HCT116 (cell line): ENCODE results near the gene MAML2. TPM values are rescaled to one million over a fixed set of nuclear protein-coding genes. Genes with fewer than 3 reads are reported as not detected.

Source experiments
- ATAC-seq: fragments of 200-7000 bp; cut with Tn5 transposase; 2 replicates; pipeline ENCODE4 v1.9.1; 2020; ENCODE audit warnings: mild to moderate bottlenecking, moderate library complexity
- BruUV-seq: library from RNA; stranded (reverse); fragments of 400-500 nt; replicated peaks from 2 replicates; lab custom pipeline; 2021; lab: Mats Ljungman, UMichigan
- CTCF ChIA-PET: fragments of 300-600 bp; sonication (Branson Sonifier 250); formaldehyde crosslinking; loops from one replicate; lab custom pipeline; 2021; ENCODE audit warnings: antibody characterized with exemption; lab: Charles Lee
- POLR2A ChIA-PET: fragments of 300-600, 350-600 bp; sonication (Branson Sonifier 250); formaldehyde crosslinking; loops from one replicate; lab custom pipeline; 2021; ENCODE audit warnings: antibody characterized with exemption; lab: Charles Lee
- RAD21 ChIA-PET, 2 experiments: fragments of 300-600 bp; sonication (Branson Sonifier 250); formaldehyde crosslinking; loops; one replicate each; lab custom pipeline; 2023; ENCODE audit warnings: low total read pairs in 2 of 2; ENCODE audit not compliant: uncharacterized antibody in 2 of 2, unreplicated experiment in 2 of 2, low non-redundant PET in 1 of 2; lab: Charles Lee
- DNase-seq: peaks from one replicate; pipeline ENCODE4 v3.0.0-alpha.2; 2010; ENCODE audit warnings: low read depth, low spot score
- H2AFZ ChIP-seq: fragments of 200-600 bp; shearing (Covaris generic), sonication (generic); 2 replicates; pipeline ENCODE4 v1.6.1; 2017; ENCODE audit warnings: low read depth, mixed run types, mixed read lengths, antibody characterized with exemption, low read length; ENCODE audit not compliant: poor library complexity, severe bottlenecking
- H3K27ac ChIP-seq: 2 replicates; pipeline ENCODE4 v1.5.1; 2012; ENCODE audit warnings: low read depth, low read length
- H3K27me3 ChIP-seq: fragments of 200-600 bp; sonication (generic); 2 replicates; pipeline ENCODE4 v1.6.1; 2016; ENCODE audit warnings: mixed run types, low read length, mixed read lengths; ENCODE audit not compliant: insufficient read depth
- H3K36me3 ChIP-seq, 2 experiments: fragments of 200-500 bp in 1 of 2; fragments of 200-600 bp in 1 of 2; sonication (Bioruptor generic) in 1 of 2; sonication (generic) in 1 of 2; 2 replicates each; pipeline versions ENCODE4 v1.5.1 to v1.6.1; 2014 to 2016; ENCODE audit warnings: low read length in 2 of 2, inconsistent platforms in 1 of 2, mixed read lengths in 1 of 2, mixed run types in 1 of 2; ENCODE audit not compliant: insufficient read depth in 2 of 2, control insufficient read depth in 1 of 2
- H3K4me1 ChIP-seq, 2 experiments: fragments of 200-600 bp in 1 of 2; sonication (generic) in 1 of 2; 2 replicates each; pipeline versions ENCODE4 v1.5.1 to v1.6.1; 2012 to 2017; ENCODE audit warnings: low read length in 2 of 2, inconsistent platforms in 1 of 2, mild to moderate bottlenecking in 1 of 2, mixed read lengths in 1 of 2, mixed run types in 1 of 2, moderate library complexity in 1 of 2; ENCODE audit not compliant: insufficient read depth in 2 of 2, control insufficient read depth in 1 of 2
- H3K4me2 ChIP-seq: fragments of 200-600 bp; sonication (generic); 2 replicates; pipeline ENCODE4 v1.6.1; 2017; ENCODE audit warnings: mixed run types, low read length, mixed read lengths
- H3K4me3 ChIP-seq, 2 experiments: fragments of 200-600 bp in 1 of 2; sonication (generic) in 1 of 2; replicated peaks in 1 of 2; 2 replicates each; pipeline ENCODE4 v1.5.1; 2011 to 2016; ENCODE audit warnings: low read length in 2 of 2, control low read depth in 1 of 2, low read depth in 1 of 2, mild to moderate bottlenecking in 1 of 2, mixed read lengths in 1 of 2, mixed run types in 1 of 2
- H3K79me2 ChIP-seq: fragments of 200-600 bp; sonication (generic); 2 replicates; pipeline ENCODE4 v1.6.1; 2017; ENCODE audit warnings: mild to moderate bottlenecking, mixed run types, low read length, moderate library complexity, mixed read lengths; ENCODE audit not compliant: insufficient read depth
- H3K9ac ChIP-seq: fragments of 200-600 bp; sonication (generic); 2 replicates; pipeline ENCODE4 v1.6.1; 2016; ENCODE audit warnings: low read length, mixed read lengths
- H3K9me2 ChIP-seq: fragments of 200-600 bp; sonication (generic), shearing (Covaris generic); 2 replicates; pipeline ENCODE4 v1.6.1; 2017; ENCODE audit warnings: mixed run types, mild to moderate bottlenecking, moderate library complexity; ENCODE audit not compliant: insufficient read depth
- H3K9me3 ChIP-seq, 2 experiments: fragments of 200-500 bp in 1 of 2; fragments of 200-600 bp in 1 of 2; sonication (Bioruptor generic) in 1 of 2; sonication (generic) in 1 of 2; 2 replicates each; pipeline ENCODE4 v1.6.1; 2014 to 2017; ENCODE audit warnings: low read length in 2 of 2, mixed read lengths in 2 of 2, inconsistent platforms in 1 of 2, low read depth in 1 of 2, mild to moderate bottlenecking in 1 of 2, mixed run types in 1 of 2, moderate library complexity in 1 of 2; ENCODE audit not compliant: control insufficient read depth in 1 of 2, insufficient read depth in 1 of 2
- H4K20me1 ChIP-seq: fragments of 200-600 bp; sonication (generic), shearing (Covaris generic); 2 replicates; pipeline ENCODE4 v1.6.1; 2017; ENCODE audit warnings: mixed run types, mild to moderate bottlenecking, moderate library complexity; ENCODE audit not compliant: insufficient read depth
- CBX3 ChIP-seq: IDR thresholded peaks from 2 replicates; pipeline ENCODE4 v1.6.1; 2012; ENCODE audit warnings: low read depth
- CEBPB ChIP-seq: IDR thresholded peaks from 2 replicates; pipeline ENCODE4 v1.6.1; 2012; ENCODE audit warnings: low read depth
- EGR1 ChIP-seq: IDR thresholded peaks from 2 replicates; pipeline ENCODE4 v1.6.1; 2012; ENCODE audit warnings: low read depth
- ELF1 ChIP-seq: IDR thresholded peaks from 2 replicates; pipeline ENCODE4 v1.6.1; 2012; ENCODE audit warnings: low read depth, borderline replicate concordance
- EZH2 ChIP-seq: fragments of 200-600 bp; sonication (generic); IDR thresholded peaks from 2 replicates; pipeline ENCODE4 v1.6.1; 2017; ENCODE audit warnings: antibody characterized with exemption, mixed run types
- EZH2phosphoT487 ChIP-seq: fragments of 200-600 bp; IDR thresholded peaks from 2 replicates; pipeline ENCODE4 v1.6.1; 2018; ENCODE audit warnings: antibody characterized with exemption, borderline replicate concordance
- FOSL1 ChIP-seq: IDR thresholded peaks from 2 replicates; pipeline ENCODE4 v1.6.1; 2012; ENCODE audit warnings: low read depth
- JUND ChIP-seq: IDR thresholded peaks from 2 replicates; pipeline ENCODE4 v1.6.1; 2012
- POLR2A ChIP-seq: IDR thresholded peaks from 2 replicates; pipeline ENCODE4 v1.7.0; 2011; ENCODE audit warnings: borderline replicate concordance; ENCODE audit not compliant: insufficient read depth, insufficient read length; ENCODE audit errors: extremely low read depth
- POLR2AphosphoS5 ChIP-seq: IDR thresholded peaks from 2 replicates; pipeline ENCODE4 v1.6.1; 2011; ENCODE audit warnings: mild to moderate bottlenecking, low read depth, low read length, moderate library complexity
- RAD21 ChIP-seq: IDR thresholded peaks from 2 replicates; pipeline ENCODE4 v1.6.1; 2012; ENCODE audit warnings: low read depth, mild to moderate bottlenecking
- SRF ChIP-seq: IDR thresholded peaks from 2 replicates; pipeline ENCODE4 v1.6.1; 2012; ENCODE audit warnings: low read depth
- TCF7L2 ChIP-seq: IDR thresholded peaks from 2 replicates; pipeline ENCODE4 v1.7.0; 2011; ENCODE audit warnings: borderline replicate concordance, inconsistent platforms; ENCODE audit not compliant: insufficient read depth, insufficient read length; ENCODE audit errors: extremely low read depth
- YY1 ChIP-seq: IDR thresholded peaks from 2 replicates; pipeline ENCODE4 v1.6.1; 2011; ENCODE audit warnings: low read length, low read depth, moderate library complexity, mild to moderate bottlenecking; ENCODE audit not compliant: insufficient replicate concordance; ENCODE audit errors: extremely low read depth
- ZFX ChIP-seq: fragments of 450-650 bp; IDR thresholded peaks from 2 replicates; pipeline ENCODE4 v1.6.1; 2017
- ZNF274 ChIP-seq: fragments of 200-500 bp; sonication (Bioruptor generic); IDR thresholded peaks from 2 replicates; pipeline ENCODE4 v1.6.1; 2014; ENCODE audit warnings: mild to moderate bottlenecking, low read depth, low read length, inconsistent platforms
- intact Hi-C: fragments of 100-400 bp; cut with micrococcal nuclease; formaldehyde crosslinking; loops from 2 replicates; pipeline ENCODE4 v1.10.0; 2022
- total RNA-seq: library from RNA; stranded (reverse); gene quantifications from one replicate; pipeline ENCODE4 v1.2.1, GENCODE V29; 2021; ENCODE audit not compliant: unreplicated experiment
- TF ChIP-seq, protein P1 (sequence below): IDR thresholded peaks from 2 replicates; pipeline ENCODE4 v1.6.1; 2011; ENCODE audit warnings: mild to moderate bottlenecking, low read length, moderate library complexity; ENCODE audit not compliant: insufficient replicate concordance; ENCODE audit errors: extremely low read depth
- TF ChIP-seq, protein P2 (sequence below): IDR thresholded peaks from 2 replicates; pipeline ENCODE4 v1.6.1; 2012; ENCODE audit warnings: low read depth
- TF ChIP-seq, protein P3 (sequence below), 3 experiments: fragments of 200-600 bp in 1 of 3; sonication (generic) in 1 of 3; IDR thresholded peaks in 2 of 3; conservative IDR thresholded peaks in 1 of 3; 2 replicates each; pipeline ENCODE4 v1.5.1; 2012 to 2017; ENCODE audit warnings: low read depth in 2 of 3, low read length in 2 of 3, antibody characterized with exemption in 1 of 3, borderline replicate concordance in 1 of 3, control low read depth in 1 of 3, mild to moderate bottlenecking in 1 of 3, mixed read lengths in 1 of 3, mixed run types in 1 of 3, moderate library complexity in 1 of 3; ENCODE audit not compliant: insufficient read depth in 1 of 3
- TF ChIP-seq, protein P4 (sequence below): IDR thresholded peaks from 2 replicates; pipeline ENCODE4 v1.6.1; 2012

Gene MAML2
- total RNA-seq, 1 experiment from 2014 or later, result 2.6 TPM

DNA sequence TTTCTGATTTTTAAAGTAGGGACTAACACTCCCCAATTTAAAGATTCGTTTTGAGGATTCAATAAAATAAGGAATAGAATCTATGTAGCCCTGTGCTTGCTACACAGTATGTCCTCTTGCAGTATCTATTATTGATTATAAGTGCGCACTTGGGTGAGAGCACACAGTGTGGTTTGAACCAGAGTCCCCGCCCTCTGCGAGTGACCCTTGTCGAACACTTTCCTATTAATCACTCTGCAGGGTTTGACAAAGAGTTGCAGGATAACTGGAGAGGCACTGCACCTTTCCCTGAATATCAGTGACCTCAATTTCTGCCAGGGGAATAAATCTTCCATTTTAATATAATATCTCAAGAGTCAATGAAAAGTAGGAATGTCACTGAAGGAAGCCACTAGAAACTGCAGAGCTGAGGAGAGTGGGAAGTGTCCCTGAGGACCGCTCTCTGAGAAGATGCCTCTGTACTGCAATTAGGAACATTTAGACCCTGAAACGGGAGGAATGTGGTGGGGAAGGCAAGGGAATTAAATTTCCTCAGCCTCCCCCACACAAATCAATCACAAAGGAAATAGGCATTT is 182.2 kb downstream of the MAML2 start:
- Histone ChIP-seq H3K4me3 (no peak overlapping the region), H2AFZ (no peak overlapping the region), H4K20me1 (no peaks in the 10 kb centered on the region), H3K9me2 (no peaks in the 10 kb centered on the region), H3K9me3 (no peaks in the 10 kb centered on the region), H3K36me3 (no peaks in the 10 kb centered on the region), H3K27ac (no peak overlapping the region), H3K9ac (no peak overlapping the region), H3K79me2 (no peaks in the 10 kb centered on the region), H3K4me2 (no peak overlapping the region), H3K27me3 (no peaks in the 10 kb centered on the region), H3K4me1 (peaks cover 9 to 13% of the 10 kb centered on the region in 2 experiments; a peak in 3 of 4 replicates)
- intact Hi-C loops, result no loop called here
- CTCF ChIA-PET, result no interaction called here
- POLR2A ChIA-PET, result no interaction called here
- TF ChIP-seq, protein P1, sequence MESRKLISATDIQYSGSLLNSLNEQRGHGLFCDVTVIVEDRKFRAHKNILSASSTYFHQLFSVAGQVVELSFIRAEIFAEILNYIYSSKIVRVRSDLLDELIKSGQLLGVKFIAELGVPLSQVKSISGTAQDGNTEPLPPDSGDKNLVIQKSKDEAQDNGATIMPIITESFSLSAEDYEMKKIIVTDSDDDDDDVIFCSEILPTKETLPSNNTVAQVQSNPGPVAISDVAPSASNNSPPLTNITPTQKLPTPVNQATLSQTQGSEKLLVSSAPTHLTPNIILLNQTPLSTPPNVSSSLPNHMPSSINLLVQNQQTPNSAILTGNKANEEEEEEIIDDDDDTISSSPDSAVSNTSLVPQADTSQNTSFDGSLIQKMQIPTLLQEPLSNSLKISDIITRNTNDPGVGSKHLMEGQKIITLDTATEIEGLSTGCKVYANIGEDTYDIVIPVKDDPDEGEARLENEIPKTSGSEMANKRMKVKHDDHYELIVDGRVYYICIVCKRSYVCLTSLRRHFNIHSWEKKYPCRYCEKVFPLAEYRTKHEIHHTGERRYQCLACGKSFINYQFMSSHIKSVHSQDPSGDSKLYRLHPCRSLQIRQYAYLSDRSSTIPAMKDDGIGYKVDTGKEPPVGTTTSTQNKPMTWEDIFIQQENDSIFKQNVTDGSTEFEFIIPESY, result no peak
- no peak for TF ChIP-seq FOSL1
- no peak for TF ChIP-seq POLR2AphosphoS5
- TF ChIP-seq POLR2A, result no peak
- TF ChIP-seq, protein P2, sequence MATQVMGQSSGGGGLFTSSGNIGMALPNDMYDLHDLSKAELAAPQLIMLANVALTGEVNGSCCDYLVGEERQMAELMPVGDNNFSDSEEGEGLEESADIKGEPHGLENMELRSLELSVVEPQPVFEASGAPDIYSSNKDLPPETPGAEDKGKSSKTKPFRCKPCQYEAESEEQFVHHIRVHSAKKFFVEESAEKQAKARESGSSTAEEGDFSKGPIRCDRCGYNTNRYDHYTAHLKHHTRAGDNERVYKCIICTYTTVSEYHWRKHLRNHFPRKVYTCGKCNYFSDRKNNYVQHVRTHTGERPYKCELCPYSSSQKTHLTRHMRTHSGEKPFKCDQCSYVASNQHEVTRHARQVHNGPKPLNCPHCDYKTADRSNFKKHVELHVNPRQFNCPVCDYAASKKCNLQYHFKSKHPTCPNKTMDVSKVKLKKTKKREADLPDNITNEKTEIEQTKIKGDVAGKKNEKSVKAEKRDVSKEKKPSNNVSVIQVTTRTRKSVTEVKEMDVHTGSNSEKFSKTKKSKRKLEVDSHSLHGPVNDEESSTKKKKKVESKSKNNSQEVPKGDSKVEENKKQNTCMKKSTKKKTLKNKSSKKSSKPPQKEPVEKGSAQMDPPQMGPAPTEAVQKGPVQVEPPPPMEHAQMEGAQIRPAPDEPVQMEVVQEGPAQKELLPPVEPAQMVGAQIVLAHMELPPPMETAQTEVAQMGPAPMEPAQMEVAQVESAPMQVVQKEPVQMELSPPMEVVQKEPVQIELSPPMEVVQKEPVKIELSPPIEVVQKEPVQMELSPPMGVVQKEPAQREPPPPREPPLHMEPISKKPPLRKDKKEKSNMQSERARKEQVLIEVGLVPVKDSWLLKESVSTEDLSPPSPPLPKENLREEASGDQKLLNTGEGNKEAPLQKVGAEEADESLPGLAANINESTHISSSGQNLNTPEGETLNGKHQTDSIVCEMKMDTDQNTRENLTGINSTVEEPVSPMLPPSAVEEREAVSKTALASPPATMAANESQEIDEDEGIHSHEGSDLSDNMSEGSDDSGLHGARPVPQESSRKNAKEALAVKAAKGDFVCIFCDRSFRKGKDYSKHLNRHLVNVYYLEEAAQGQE, result no peak
- TF ChIP-seq, protein P3, sequence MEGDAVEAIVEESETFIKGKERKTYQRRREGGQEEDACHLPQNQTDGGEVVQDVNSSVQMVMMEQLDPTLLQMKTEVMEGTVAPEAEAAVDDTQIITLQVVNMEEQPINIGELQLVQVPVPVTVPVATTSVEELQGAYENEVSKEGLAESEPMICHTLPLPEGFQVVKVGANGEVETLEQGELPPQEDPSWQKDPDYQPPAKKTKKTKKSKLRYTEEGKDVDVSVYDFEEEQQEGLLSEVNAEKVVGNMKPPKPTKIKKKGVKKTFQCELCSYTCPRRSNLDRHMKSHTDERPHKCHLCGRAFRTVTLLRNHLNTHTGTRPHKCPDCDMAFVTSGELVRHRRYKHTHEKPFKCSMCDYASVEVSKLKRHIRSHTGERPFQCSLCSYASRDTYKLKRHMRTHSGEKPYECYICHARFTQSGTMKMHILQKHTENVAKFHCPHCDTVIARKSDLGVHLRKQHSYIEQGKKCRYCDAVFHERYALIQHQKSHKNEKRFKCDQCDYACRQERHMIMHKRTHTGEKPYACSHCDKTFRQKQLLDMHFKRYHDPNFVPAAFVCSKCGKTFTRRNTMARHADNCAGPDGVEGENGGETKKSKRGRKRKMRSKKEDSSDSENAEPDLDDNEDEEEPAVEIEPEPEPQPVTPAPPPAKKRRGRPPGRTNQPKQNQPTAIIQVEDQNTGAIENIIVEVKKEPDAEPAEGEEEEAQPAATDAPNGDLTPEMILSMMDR (IDR thresholded peaks at IDR 0.05 in 2 of 3, conservative IDR thresholded peaks at IDR 0.05 in 1 of 3; ENCODE audit: borderline replicate concordance in 1 of 3, insufficient read depth in 1 of 3, low read depth in 2 of 3, low read length in 2 of 3), result no peak
- TF ChIP-seq ZNF274, result no peak
- no peak for TF ChIP-seq CBX3
- TF ChIP-seq, protein P4, sequence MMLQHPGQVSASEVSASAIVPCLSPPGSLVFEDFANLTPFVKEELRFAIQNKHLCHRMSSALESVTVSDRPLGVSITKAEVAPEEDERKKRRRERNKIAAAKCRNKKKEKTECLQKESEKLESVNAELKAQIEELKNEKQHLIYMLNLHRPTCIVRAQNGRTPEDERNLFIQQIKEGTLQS, result no peak
- no peak for TF ChIP-seq ELF1
- no peak for TF ChIP-seq SRF
- TF ChIP-seq RAD21, result no peak
- TF ChIP-seq EZH2, result no peak
- TF ChIP-seq EGR1, result no peak
- TF ChIP-seq EZH2phosphoT487, result no peak
- no peak for TF ChIP-seq TCF7L2
- TF ChIP-seq ZFX, result no peak
- no peak for TF ChIP-seq CEBPB
- TF ChIP-seq YY1, result no peak
- no peak for TF ChIP-seq JUND
- RAD21 ChIA-PET, result no interaction called here
- ATAC-seq (no peak), DNase-seq (no peak)
- no TSS peak for BruUV-seq
